K562 (cell line): ENCODE measurements around the gene MYL5. TPM values are rescaled to one million over a fixed set of nuclear protein-coding genes. Genes with fewer than 3 reads are reported as not detected.

Experiments used
- ATAC-seq: fragments of 200-7000 bp; cut with Tn5 transposase; 3 replicates; pipeline ENCODE4 v1.9.1; 2020; ENCODE audit warnings: moderate library complexity
- BruUV-seq: library from RNA; stranded (reverse); fragments of 400-500 nt; replicated peaks from 2 replicates; lab custom pipeline; 2021; lab: Mats Ljungman, UMichigan
- CTCF ChIA-PET: fragments of 300-600 bp; formaldehyde crosslinking; extraction: SDS; loops from one replicate; lab custom pipeline; 2021; ENCODE audit warnings: low intra/inter-chr PET ratio; lab: Yijun Ruan, JAX
- POLR2A ChIA-PET: fragments of 300-600, 350-650 bp; sonication (Branson Sonifier 250); formaldehyde crosslinking; extraction: SDS; loops from one replicate; lab custom pipeline; 2021; ENCODE audit warnings: antibody characterized with exemption, inconsistent platforms; lab: Yijun Ruan, JAX
- DNase-seq, 4 experiments: peaks; one replicate each; pipeline versions ENCODE4 v3.0.0 to v3.0.0-alpha.2; 2011 to 2018; ENCODE audit warnings: low spot score in 3 of 4, mixed read lengths in 3 of 4; ENCODE audit errors: extremely low read depth in 1 of 4
- FAIRE-seq: peaks from 2 replicates; lab custom pipeline; 2011; peaks lifted over from hg19 to GRCh38; lab: Jason Lieb, UNC
- H2AFZ ChIP-seq: 2 replicates; pipeline ENCODE4 v1.6.0; 2011; ENCODE audit warnings: low read depth, low read length, control low read depth, inconsistent platforms
- H3K27ac ChIP-seq: fragments of 200-600 bp; 3 replicates; pipeline ENCODE4 v1.8.0; 2011; ENCODE audit warnings: low read depth, mild to moderate bottlenecking, control low read depth, inconsistent platforms, low read length, moderate library complexity, mixed read lengths; ENCODE audit errors: extremely low read depth
- H3K27me3 ChIP-seq, 2 experiments: fragments of 300-600 bp in 1 of 2; 2 replicates in 1 of 2; 3 replicates in 1 of 2; pipeline versions ENCODE4 v1.6.0 to v1.8.0; 2011; ENCODE audit warnings: inconsistent platforms in 2 of 2, low read length in 2 of 2, mild to moderate bottlenecking in 1 of 2, mixed read lengths in 1 of 2, moderate library complexity in 1 of 2; ENCODE audit not compliant: control insufficient read depth in 2 of 2, insufficient read depth in 2 of 2
- H3K36me3 ChIP-seq: fragments of 300-600 bp; 3 replicates; pipeline ENCODE4 v1.8.0; 2011; ENCODE audit warnings: mild to moderate bottlenecking, low read length, inconsistent platforms; ENCODE audit not compliant: control insufficient read depth, insufficient read depth
- H3K4me1 ChIP-seq, 2 experiments: fragments of 200-600 bp in 1 of 2; replicated peaks in 1 of 2; 2 replicates in 1 of 2; 3 replicates in 1 of 2; pipeline versions ENCODE4 v1.5.1 to v1.8.0; 2011; ENCODE audit warnings: inconsistent platforms in 2 of 2, low read length in 2 of 2, mild to moderate bottlenecking in 1 of 2, mixed read lengths in 1 of 2, moderate library complexity in 1 of 2; ENCODE audit not compliant: control insufficient read depth in 2 of 2, insufficient read depth in 2 of 2
- H3K4me2 ChIP-seq: 2 replicates; pipeline ENCODE4 v1.6.1; 2011; ENCODE audit warnings: low read length, control low read depth, inconsistent platforms, mixed read lengths; ENCODE audit not compliant: insufficient read depth
- H3K4me3 ChIP-seq: fragments of 200-600 bp; sonication (generic), shearing (Covaris generic); 2 replicates; pipeline ENCODE4 v1.5.1; 2016; ENCODE audit warnings: control low read depth, inconsistent platforms
- H3K79me2 ChIP-seq: fragments of 200-600 bp; 3 replicates; pipeline ENCODE4 v1.8.0; 2011; ENCODE audit warnings: low read length, inconsistent platforms; ENCODE audit not compliant: control insufficient read depth, insufficient read depth
- H3K9ac ChIP-seq, 2 experiments: 2 replicates each; pipeline versions ENCODE4 v1.6.0 to v1.6.1; 2011; ENCODE audit warnings: low read depth in 2 of 2, low read length in 2 of 2, control low read depth in 1 of 2, inconsistent platforms in 1 of 2, mild to moderate bottlenecking in 1 of 2, mixed read lengths in 1 of 2; ENCODE audit not compliant: insufficient read depth in 1 of 2
- H3K9me1 ChIP-seq: one replicate; pipeline ENCODE4 v1.6.0; 2011; ENCODE audit warnings: inconsistent platforms, mild to moderate bottlenecking, low read length, moderate library complexity; ENCODE audit not compliant: control insufficient read depth, insufficient read depth
- H3K9me3 ChIP-seq: replicated peaks from 2 replicates; pipeline ENCODE4 v1.5.1; 2011; ENCODE audit warnings: low read depth, low read length, inconsistent platforms; ENCODE audit not compliant: control insufficient read depth, insufficient read depth
- H4K20me1 ChIP-seq: replicated peaks from 2 replicates; pipeline ENCODE4 v1.6.1; 2011; ENCODE audit warnings: low read length, inconsistent platforms, mixed read lengths; ENCODE audit not compliant: control insufficient read depth, insufficient read depth
- EGR1 ChIP-seq: fragments of 450-650 bp; conservative IDR thresholded peaks from 2 replicates; pipeline ENCODE4 v1.6.1; 2017; ENCODE audit warnings: mild to moderate bottlenecking
- ESRRA ChIP-seq: fragments of 450-650 bp; IDR thresholded peaks from 2 replicates; pipeline ENCODE4 v1.6.1; 2014; ENCODE audit warnings: low read depth, mild to moderate bottlenecking, moderate library complexity, borderline replicate concordance
- GATA2 ChIP-seq: sonication (generic); formaldehyde crosslinking; IDR thresholded peaks from 2 replicates; pipeline ENCODE4 v1.4.0; 2020; ENCODE audit warnings: mild to moderate bottlenecking, missing genetic modification reagents
- NR4A1 ChIP-seq, 2 experiments: fragments of 250-450 bp in 1 of 2; fragments of 450-650 bp in 1 of 2; sonication (Bioruptor Pico) in 1 of 2; IDR thresholded peaks; 2 replicates each; pipeline versions ENCODE4 v1.4.0 to v1.6.1; 2016 to 2020; ENCODE audit warnings: mild to moderate bottlenecking in 2 of 2, missing compliant biosample characterization in 1 of 2, missing genetic modification characterization in 1 of 2, moderate library complexity in 1 of 2
- POLR2G ChIP-seq: fragments of 200-400 bp; formaldehyde crosslinking; IDR thresholded peaks from 2 replicates; pipeline ENCODE4 v1.6.1; 2017; ENCODE audit warnings: low read depth, mild to moderate bottlenecking, antibody characterized with exemption, low read length, moderate library complexity
- RBM22 ChIP-seq: fragments of 200-400 bp; formaldehyde crosslinking; IDR thresholded peaks from 2 replicates; pipeline ENCODE4 v1.6.1; 2018; ENCODE audit warnings: low read length, low read depth; ENCODE audit not compliant: poor library complexity, severe bottlenecking
- TBP ChIP-seq: optimal IDR thresholded peaks from 2 replicates; pipeline ENCODE3; 2011; ENCODE audit warnings: low read depth, low read length, improper control_type of control experiment
- ZNF41 ChIP-seq: fragments of 250-450 bp; sonication (Bioruptor Pico); conservative IDR thresholded peaks from 2 replicates; pipeline ENCODE4 v1.4.0; 2020; ENCODE audit warnings: mild to moderate bottlenecking
- WGBS: fragments of 100-300 bp; shearing (Covaris generic); methylation state at CpG from one replicate; pipeline ENCODE4 v1.1.6; 2016; ENCODE audit warnings: low coverage, mixed read lengths; ENCODE audit not compliant: insufficient coverage; ENCODE audit errors: missing lambda C conversion rate; 5-methylcytosine and 5-hydroxymethylcytosine counted together
- in situ Hi-C: fragments of 300-500 bp; cut with MboI; formaldehyde crosslinking; loops from 4 replicates; pipeline ENCODE4 v1.15.0; 2018; ENCODE audit warnings: inconsistent platforms, mixed read lengths
- intact Hi-C: fragments of 100-400 bp; cut with micrococcal nuclease; formaldehyde crosslinking; loops from 2 replicates; pipeline ENCODE4 v1.14.2; 2022
- polyA plus RNA-seq, 8 experiments: library from polyadenylated mRNA; depleted of rRNA in 4 of 8; stranded (reverse) in 5 of 8; unstranded in 3 of 8; fragments of >200 nt; fragmentation: Nextera tagmentation in 2 of 8; fragmentation: Illumina TruSeq in 1 of 8; extraction: Ambion mirVana in 2 of 8; extraction: Trizol in 1 of 8; gene quantifications; 2 replicates each; pipeline versions ENCODE4 v1.2.1 to v1.2.3, GENCODE V29; 2011 to 2014; ENCODE audit warnings: inconsistent platforms in 1 of 8, missing spikeins in 1 of 8
- total RNA-seq, 7 experiments: library from RNA; depleted of rRNA in 6 of 7; stranded (reverse); fragments of >200 nt in 6 of 7; fragmentation: Illumina TruSeq in 2 of 7; extraction: Trizol in 2 of 7; gene quantifications; 2 replicates each; pipeline versions ENCODE4 v1.2.1 to v1.2.3, GENCODE V29; 2011 to 2021; ENCODE audit warnings: low replicate concordance in 1 of 7

The MYL5 gene
- total and polyA plus RNA-seq, 9 of the 15 experiments (the other 6 are each of a cell fraction or from before 2014, with no cell fraction given): 1.4 to 10.0 (median 4.1) TPM

DNA sequence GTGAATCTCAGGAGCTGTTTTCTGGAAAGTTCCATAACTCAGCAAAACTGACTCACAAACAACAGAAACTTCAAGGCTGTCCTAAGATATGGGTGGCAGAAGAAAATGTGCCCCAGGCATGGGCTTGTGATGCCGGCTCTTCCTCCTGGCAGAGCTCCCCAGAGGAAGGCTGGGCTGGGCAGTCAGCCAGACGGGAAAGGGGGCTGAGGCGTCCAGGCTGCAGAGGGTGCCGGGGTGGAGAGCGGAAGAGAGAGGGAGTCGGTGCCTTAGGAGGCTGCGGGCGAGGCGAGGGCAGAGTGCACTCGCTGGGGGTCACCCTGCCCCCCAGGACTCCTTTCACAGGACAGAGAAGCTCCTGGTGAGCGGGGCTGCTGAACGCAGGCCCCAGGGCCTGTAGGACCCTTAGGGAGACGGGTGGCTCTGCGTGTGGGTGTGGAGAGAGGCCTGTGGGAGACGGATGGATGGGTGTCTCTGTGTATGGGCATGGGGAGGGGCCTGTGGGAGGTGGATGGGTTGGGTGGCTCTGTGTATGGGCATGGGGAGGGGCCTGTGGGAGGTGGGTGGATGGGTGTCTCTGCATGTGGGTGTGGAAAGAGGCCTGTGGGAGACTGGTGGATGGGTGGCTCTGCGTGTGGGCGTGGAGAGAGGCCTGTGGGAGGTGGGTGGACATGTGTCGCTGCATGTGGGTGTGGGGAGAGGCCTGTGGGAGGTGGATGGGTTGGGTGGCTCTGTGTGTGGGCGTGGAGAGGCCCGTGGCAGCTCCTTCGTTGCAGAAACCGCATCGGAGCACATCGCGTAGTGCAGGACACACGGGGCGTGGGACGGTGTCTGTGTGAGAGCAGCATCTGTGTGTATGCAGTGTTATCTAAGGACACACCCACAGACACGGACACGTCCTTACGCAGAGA, 47.2 kb downstream of the MYL5 start:
- Histone ChIP-seq H3K79me2 (peaks cover 62% of the 10 kb centered on the region), H3K9me3 (peaks cover 1% of the 10 kb centered on the region), H3K27me3 (no peaks in the 10 kb centered on the region), H4K20me1 (no peaks in the 10 kb centered on the region; the same call in 1 of the 2 replicates), H3K4me3 (no peak overlapping the region), H3K9me1 (no peaks in the 10 kb centered on the region), H3K9ac (no peak overlapping the region), H3K4me1 (peaks cover 8 to 57% of the 10 kb centered on the region in 2 experiments), H3K4me2 (no peak overlapping the region), H3K27ac (no peak overlapping the region), H3K36me3 (peaks cover 16% of the 10 kb centered on the region; the same call in 2 of the 3 replicates), H2AFZ (no peak overlapping the region)
- no peak for DNase-seq
- ATAC-seq: no peak
- in situ Hi-C loops (no loop called here), intact Hi-C loops (no loop called here)
- ChIA-PET CTCF (no interaction called here), POLR2A (interaction anchor here (0.5 to 0.6 kb wide), 2 partner anchors 263 to 628 kb away, joined by 3 read pairs; no protein-coding TSS in a partner anchor)
- peak; percentile 48 for TF ChIP-seq RBM22
- peak; percentile 42 for TF ChIP-seq POLR2G
- TF ChIP-seq ESRRA: no peak
- no peak for TF ChIP-seq TBP
- TF ChIP-seq GATA2 (CRISPR knock-in tag): no peak
- TF ChIP-seq NR4A1 (CRISPR knock-in tag; IDR thresholded peaks at IDR 0.05): no peak
- TF ChIP-seq NR4A1 (tag; IDR thresholded peaks at IDR 0.05): no peak
- no peak for TF ChIP-seq ZNF41 (CRISPR knock-in tag)
- peak; percentile 38; the same call in 1 of the 2 replicates for TF ChIP-seq EGR1
- no peak for FAIRE-seq
- BruUV-seq: no TSS peak
- 92% methylated on average over 24 of the region's 31 CpGs for WGBS
